Muscle of back (tissue), 11 donors: Measurements from ENCODE around the gene COL23A1. TPM values are rescaled to one million over a fixed set of nuclear protein-coding genes. Genes with fewer than 3 reads are reported as not detected.
"Not testable (repeated sequence)": the region's sequence is repeated elsewhere in the genome, so short reads cannot be mapped to it uniquely, and the experiment has no call there.

Experiments used
- DNase-seq, 3 donors: peaks; one replicate each; pipeline versions ENCODE4 v3.0.0 to v3.0.0-alpha.2; 2013
- polyA plus RNA-seq, 10 donors: library from polyadenylated mRNA; unstranded; fragments of 120-200 nt; gene quantifications; one replicate each; pipeline ENCODE4 v1.2.1, GENCODE V29; 2013; ENCODE audit not compliant: insufficient read length in 10 of 10

COL23A1 gene
- polyA plus RNA-seq, 10 donors = 0.67 to 13.2 (median 4.5) TPM

- no peak for DNase-seq
Observed at GRCh38 chr5:178383301-178383918, 206.8 kb downstream of the COL23A1 start.

- DNase-seq = peak in 1 of 3 donors; percentile 48
Observed at GRCh38 chr5:178382754-178383164, 207.4 kb downstream of the COL23A1 start.

GRCh38 chr5:178381921-178382695 is 208.1 kb downstream of the COL23A1 start:
- DNase-seq = no peak

GRCh38 chr5:178381206-178381605 is 209.0 kb downstream of the COL23A1 start:
- no peak for DNase-seq

GRCh38 chr5:178380541-178381074 is 209.6 kb downstream of the COL23A1 start:
- no peak for DNase-seq

GRCh38 chr5:178380086-178380485 is 210.1 kb downstream of the COL23A1 start:
- no peak for DNase-seq

GRCh38 chr5:178378527-178379484 is 211.4 kb downstream of the COL23A1 start:
- DNase-seq = no peak

- no peak for DNase-seq
Observed at GRCh38 chr5:178377583-178378270, 212.5 kb downstream of the COL23A1 start.

GRCh38 chr5:178376921-178377582 is 213.1 kb downstream of the COL23A1 start:
- DNase-seq = no peak

- DNase-seq = no peak
Observed at GRCh38 chr5:178375348-178375747, 214.8 kb downstream of the COL23A1 start.

GRCh38 chr5:178373711-178374110 is 216.5 kb downstream of the COL23A1 start:
- DNase-seq = no peak

- peak in 1 of 3 donors; percentile 42 for DNase-seq
Observed at GRCh38 chr5:178372142-178372571, 218.0 kb downstream of the COL23A1 start.

- DNase-seq = peak in 2 of 3 donors; percentile 42 to 72
Observed at GRCh38 chr5:178371362-178372111, 218.7 kb downstream of the COL23A1 start.

- DNase-seq = no peak
Observed at GRCh38 chr5:178370102-178370501, 220.1 kb downstream of the COL23A1 start.

GRCh38 chr5:178369469-178369868 is 220.7 kb downstream of the COL23A1 start:
- DNase-seq = not testable (repeated sequence)

GRCh38 chr5:178368716-178369300 is 221.4 kb downstream of the COL23A1 start:
- no peak for DNase-seq

- no peak for DNase-seq
Observed at GRCh38 chr5:178368274-178368673, 221.9 kb downstream of the COL23A1 start.

GRCh38 chr5:178367736-178368120 is 222.5 kb downstream of the COL23A1 start:
- DNase-seq = no peak

- no peak for DNase-seq
Observed at GRCh38 chr5:178366998-178367735, 223.0 kb downstream of the COL23A1 start.
